Testis (tissue), 2 donors: ENCODE data around the gene ANTXR1.

Source experiments
- POLR2A ChIP-seq: fragments of 450-650 bp; IDR thresholded peaks from one replicate; pipeline ENCODE4 v1.6.1; 2017; ENCODE audit warnings: antibody characterized with exemption, mild to moderate bottlenecking, moderate library complexity
- TF ChIP-seq, protein P1 (sequence below), 3 experiments: fragments of 450-650 bp in 2 of 3; fragments of 200-600 bp in 1 of 3; sonication (generic) in 1 of 3; IDR thresholded peaks; one replicate each; pipeline ENCODE4 v1.5.1; 2016 to 2019; ENCODE audit warnings: antibody characterized with exemption in 3 of 3, mild to moderate bottlenecking in 2 of 3, moderate library complexity in 1 of 3

DNA sequence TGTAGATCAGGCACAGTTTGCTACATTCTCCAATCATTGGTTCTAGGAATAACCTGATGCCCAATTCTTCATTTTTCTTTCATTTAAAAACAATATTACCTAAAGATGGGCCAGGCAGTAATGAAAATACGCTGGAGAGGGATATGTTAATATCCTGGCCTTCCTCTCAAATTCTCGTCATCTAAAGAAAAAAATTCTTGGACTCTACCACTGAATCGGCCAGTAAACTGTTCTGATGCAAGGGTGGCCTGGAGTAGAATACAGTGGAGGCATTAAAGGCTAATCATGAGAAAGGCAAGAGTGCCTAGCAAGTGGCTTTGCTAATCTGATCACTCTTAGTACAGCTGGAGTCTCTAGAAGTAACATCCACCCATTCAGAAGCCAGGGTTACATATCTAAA lies 157.7 kb downstream of the ANTXR1 start:
- TF ChIP-seq, protein P1, sequence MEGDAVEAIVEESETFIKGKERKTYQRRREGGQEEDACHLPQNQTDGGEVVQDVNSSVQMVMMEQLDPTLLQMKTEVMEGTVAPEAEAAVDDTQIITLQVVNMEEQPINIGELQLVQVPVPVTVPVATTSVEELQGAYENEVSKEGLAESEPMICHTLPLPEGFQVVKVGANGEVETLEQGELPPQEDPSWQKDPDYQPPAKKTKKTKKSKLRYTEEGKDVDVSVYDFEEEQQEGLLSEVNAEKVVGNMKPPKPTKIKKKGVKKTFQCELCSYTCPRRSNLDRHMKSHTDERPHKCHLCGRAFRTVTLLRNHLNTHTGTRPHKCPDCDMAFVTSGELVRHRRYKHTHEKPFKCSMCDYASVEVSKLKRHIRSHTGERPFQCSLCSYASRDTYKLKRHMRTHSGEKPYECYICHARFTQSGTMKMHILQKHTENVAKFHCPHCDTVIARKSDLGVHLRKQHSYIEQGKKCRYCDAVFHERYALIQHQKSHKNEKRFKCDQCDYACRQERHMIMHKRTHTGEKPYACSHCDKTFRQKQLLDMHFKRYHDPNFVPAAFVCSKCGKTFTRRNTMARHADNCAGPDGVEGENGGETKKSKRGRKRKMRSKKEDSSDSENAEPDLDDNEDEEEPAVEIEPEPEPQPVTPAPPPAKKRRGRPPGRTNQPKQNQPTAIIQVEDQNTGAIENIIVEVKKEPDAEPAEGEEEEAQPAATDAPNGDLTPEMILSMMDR (IDR thresholded peaks at IDR 0.05) = no peak
- no peak for TF ChIP-seq POLR2A
